HEK293T (cell line): ENCODE data around the gene CRYL1.

Experiments
- ARNT ChIP-seq: fragments of 450-650 bp; IDR thresholded peaks from 2 replicates; pipeline ENCODE4 v1.6.1; 2017; ENCODE audit warnings: mild to moderate bottlenecking
- FOXA1 ChIP-seq: fragments of 450-650 bp; IDR thresholded peaks from 2 replicates; pipeline ENCODE4 v1.6.1; 2016; ENCODE audit warnings: mild to moderate bottlenecking
- FOXK2 ChIP-seq: fragments of 450-650 bp; IDR thresholded peaks from 2 replicates; pipeline ENCODE4 v1.6.1; 2016; ENCODE audit warnings: mild to moderate bottlenecking
- TARDBP ChIP-seq: fragments of 450-650 bp; IDR thresholded peaks from 2 replicates; pipeline ENCODE4 v1.6.1; 2016

- TF ChIP-seq FOXA1, result no peak
- TF ChIP-seq ARNT, result no peak
- TF ChIP-seq TARDBP, result no peak
- TF ChIP-seq FOXK2, result no peak
Measured at GRCh38 chr13:20566898-20567874, 41.5 kb upstream of the CRYL1 start, which contains the start of gene IFT88.
